HG03565 (cell line): Measurements from ENCODE around the gene DGKD.
A peak's percentile ranks its signal among the peaks of the same experiment; 100 is the strongest.
"Not testable (repeated sequence)": the region's sequence is repeated elsewhere in the genome, so short reads cannot be mapped to it uniquely, and the experiment has no call there.

Experiments
- ATAC-seq: cut with Tn5 transposase; IDR thresholded peaks from one replicate; pipeline ENCODE4 v1.9.1; 2021; ENCODE audit warnings: mild to moderate bottlenecking, moderate library complexity; ENCODE audit not compliant: unreplicated experiment

DGKD gene

DNA sequence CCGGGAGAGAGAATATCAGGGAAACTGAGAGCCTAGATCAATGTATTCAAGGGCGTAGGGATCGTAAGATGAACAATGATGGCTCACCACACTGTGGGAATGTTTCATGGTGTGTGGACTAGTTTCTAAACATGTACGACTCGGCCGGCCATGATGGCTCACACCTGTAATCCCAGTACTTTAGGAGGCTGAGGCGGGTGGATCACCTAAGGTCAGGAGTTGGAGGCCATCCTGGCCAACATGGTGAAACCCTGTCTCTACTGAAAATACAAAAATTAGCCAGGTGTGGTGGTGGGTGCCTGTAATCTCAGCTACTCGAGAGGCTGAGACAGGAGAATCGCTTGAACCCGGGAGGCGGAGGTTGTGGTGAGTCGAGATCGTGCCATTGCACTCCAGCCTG is 18.2 kb upstream of the DGKD start:
- ATAC-seq = not testable (repeated sequence)

GRCh38 chr2:233336541-233336940 is 17.8 kb upstream of the DGKD start:
- no peak for ATAC-seq

GRCh38 chr2:233338046-233338445 is 16.2 kb upstream of the DGKD start:
- no peak for ATAC-seq

- ATAC-seq = no peak
These were observed 15.4 kb upstream of the DGKD start for GRCh38 chr2:233338812-233339368.

GRCh38 chr2:233339427-233339826 is 14.9 kb upstream of the DGKD start:
- no peak for ATAC-seq

DNA sequence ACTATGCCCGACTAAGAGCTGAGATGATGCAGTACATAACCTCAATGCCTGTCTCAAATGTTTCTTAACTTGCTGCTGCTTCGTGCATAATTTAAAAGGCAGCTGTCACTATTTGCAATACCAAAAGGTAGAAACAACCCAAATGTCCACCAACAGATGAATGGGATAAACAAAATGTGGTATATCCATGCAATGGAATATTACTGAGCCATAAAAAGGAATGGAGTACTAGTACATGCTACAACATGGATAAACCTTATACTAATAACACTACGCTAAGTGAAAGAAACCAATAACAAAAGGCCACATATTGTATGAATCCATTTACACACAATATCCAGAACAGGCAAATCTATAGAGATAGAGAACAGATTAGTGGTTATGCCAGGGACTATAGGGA is 13.0 kb upstream of the DGKD start:
- no peak for ATAC-seq

DNA sequence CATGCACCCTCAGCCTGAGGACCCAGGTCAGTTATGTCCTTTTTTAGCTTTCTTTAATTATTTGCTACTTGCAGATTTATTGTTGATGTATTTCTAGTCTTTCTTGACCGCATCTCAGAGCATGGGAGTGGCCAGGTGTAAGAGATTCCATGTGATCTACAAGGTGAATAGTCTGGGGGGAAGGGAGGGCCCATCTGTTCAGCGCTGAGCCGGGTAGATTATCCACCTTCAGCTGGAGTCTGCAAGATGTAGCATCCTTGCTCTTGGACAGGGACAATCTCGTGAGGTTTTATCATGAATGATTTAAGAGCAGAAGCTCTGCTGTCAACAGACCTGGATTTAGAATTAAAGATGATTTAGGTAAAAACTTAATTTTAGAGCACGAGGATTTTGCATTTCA is 12.0 kb upstream of the DGKD start:
- ATAC-seq = no peak

- ATAC-seq = no peak
These were observed 11.1 kb upstream of the DGKD start for GRCh38 chr2:233343171-233343705.

DNA sequence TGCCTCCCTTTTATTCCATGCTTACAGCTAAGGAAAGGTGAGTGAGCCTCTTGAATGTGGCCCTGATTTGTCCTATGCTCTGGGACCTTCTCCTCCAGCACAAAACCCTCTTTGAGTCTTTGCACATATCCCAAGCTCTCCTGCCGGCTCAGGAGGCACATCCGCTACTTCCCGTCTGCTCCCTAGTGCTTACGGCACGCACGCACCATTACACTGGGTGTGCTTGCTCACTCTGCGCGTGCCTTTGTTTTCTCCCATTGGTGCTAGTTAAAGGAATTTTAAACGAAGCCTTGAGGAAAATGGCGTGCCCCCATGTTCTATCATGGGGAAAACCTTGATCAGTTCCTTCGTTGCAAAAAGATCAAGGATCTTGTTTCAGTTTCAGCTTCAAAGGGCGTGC is 7.9 kb upstream of the DGKD start:
- ATAC-seq = no peak

DNA sequence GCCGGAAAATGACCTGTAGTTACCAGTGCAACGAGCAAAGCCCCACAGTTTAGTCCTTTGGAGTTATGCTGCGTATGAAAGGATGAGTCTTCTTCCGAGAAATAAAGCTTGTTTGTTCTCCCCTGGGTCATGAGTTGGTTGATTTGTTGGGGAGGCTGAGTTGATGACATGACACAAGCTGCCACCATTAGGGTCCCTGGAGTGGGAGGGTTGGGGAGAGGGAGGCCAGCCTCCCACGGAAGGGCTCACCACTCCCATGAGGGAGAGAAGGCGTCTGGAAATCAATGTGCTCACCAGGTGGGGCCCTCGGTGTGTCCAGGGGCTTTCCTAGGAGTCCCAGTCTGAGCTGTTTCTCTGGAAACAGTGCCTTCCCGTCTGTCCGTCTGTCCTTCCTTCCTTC is 7.4 kb upstream of the DGKD start:
- ATAC-seq = no peak

- no peak for ATAC-seq
These were observed 5.0 kb upstream of the DGKD start for GRCh38 chr2:233349005-233349998.

DNA sequence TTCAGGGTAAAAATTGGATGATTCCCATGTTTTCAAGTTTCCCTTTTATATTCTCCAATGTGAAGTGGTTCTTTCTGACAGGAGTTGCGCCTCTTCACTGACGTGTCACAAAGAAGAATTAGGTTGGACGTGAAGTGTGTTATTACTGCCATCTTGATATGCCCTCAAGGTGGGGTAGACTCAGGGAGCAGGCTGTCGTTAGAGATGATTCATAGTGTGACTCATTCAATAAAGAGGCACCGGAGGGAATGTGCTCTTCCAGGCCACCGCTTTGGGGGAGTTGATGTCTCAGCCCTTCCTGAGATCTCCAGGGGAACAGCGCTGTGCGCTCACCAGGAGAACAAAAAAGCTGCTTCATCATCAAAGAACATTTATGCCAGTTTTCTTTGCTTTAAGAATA is 3.6 kb upstream of the DGKD start:
- ATAC-seq = no peak

DNA sequence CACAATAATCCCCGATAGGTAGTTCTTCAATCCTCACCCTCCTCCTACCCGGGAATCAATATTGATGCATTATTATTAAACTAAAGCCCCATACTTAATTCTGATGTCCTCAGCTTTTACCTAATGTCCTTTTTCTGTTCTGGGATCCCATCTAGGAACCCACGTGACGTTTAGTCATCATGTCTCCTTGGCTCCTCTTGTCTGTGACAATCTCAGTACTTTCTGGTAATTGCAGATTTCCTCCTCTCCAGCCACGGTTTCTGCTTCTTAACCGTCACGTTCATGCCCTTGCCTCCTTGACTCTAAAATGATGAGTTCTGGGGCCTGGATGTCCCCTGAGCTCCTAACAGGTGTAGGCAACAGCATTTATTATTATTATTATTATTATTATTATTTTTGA is 2.9 kb upstream of the DGKD start:
- no peak for ATAC-seq

DNA sequence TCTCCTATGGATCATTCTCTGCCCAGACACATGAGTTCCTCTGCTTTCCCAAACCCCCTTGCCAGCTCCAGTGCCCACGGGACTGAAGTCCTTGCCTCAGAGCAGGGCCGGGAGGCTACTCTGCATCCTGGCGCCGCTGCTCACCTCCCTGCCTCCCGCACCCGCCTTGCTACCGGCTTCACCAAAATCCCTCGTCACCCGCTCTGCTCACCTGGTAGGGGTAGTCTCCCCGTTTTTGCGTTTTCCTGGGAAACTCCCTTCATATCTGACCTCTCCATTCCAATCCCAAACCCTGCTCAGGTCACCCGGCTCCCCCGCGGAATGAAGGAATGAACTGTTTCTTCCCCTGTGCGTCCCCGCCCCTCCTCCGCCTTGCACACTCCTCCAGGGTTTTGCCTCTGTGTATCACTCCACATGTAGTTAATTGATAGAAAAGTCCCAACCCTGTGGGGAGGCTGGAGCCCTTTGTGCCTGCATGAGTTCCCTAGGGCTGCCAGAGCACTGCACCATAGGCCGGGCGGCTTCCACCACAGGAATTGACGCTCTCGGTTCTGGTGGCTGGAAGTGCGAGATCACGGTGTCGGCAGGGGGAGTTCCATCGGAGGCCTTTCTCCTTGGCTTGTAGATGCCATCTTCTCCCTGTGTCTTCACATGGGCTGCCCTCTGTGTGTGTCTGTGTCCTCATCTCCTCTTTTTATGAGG is 2.0 kb upstream of the DGKD start:
- no peak for ATAC-seq

GRCh38 chr2:233353101-233353768 is 1.1 kb upstream of the DGKD start:
- no peak for ATAC-seq

GRCh38 chr2:233354500-233354924 is 218 bp downstream of the DGKD start:
- ATAC-seq = peak; percentile 22

GRCh38 chr2:233354971-233355574 is 779 bp downstream of the DGKD start:
- no peak for ATAC-seq

DNA sequence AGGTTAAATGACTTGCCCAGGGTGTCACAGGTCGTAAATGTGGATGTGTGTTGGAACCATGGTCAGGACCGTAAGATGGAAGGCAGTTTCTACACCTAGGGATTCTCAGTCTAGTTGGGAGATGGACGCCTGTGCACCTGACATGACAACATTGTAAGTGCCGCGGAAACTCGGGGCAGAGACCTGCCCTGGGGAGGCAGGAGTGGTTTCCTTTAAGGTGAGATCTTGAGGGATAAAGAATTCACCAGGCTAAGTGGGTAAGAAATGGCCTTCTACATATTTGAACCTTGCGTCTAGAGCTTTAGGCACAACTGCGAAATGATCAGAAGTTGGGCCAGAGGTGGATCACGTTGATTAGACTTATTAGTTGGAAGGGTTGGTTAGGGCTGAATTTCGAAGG is 1.6 kb downstream of the DGKD start:
- no peak for ATAC-seq

DNA sequence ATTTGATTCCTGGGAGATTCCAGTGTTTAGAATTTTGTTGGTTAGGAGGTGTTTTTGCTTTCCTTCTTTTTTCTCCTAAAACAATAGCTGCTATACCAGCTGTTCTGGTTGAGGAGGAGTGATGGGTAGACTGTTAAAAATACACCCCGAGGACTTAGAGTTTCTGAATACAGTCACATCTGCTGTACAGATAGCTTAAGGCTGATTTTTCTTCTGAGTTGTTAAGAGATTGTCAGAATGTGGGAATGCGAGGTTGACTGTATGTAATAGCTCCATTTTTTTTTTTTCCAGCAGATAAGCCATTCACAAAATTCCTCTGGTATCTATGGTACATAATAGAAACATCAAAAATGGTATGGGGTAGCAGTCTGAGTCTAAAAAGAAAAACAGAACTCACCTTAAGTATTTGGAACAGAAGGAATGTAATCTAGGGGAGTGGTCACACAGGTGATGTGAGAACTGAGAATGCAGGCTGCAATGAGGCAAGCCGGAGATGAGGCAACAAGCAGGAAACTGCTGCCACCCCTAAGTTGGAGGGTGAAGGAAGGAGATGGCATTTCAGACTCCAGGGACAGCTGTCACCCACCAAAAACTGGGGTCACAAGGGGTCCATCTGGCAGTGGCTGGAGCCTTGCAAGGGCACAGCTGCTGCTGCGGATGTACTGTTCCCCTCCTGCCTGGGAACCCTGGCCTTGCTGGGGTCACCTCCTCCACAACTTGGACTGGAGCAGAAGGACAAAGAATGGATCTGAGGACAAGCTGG is 2.4 kb downstream of the DGKD start:
- no peak for ATAC-seq

DNA sequence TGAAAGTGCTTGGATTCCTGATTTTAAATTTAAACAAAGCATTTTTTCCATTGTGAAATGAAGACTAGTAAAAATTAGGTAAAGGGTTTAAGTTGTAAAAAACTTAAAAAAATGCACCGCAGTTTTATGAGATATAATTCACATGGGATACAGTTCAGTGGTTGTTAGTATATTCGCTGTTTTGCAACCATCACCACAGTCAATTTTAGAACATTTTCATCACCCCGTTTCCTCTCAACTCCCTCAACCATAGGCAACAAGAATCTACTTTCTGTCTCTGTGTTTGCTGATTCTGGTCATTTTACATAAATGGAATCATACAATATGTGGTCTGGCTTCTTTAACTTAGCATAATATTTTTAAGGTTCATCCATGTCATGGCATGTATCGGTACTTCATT is 4.0 kb downstream of the DGKD start:
- no peak for ATAC-seq
